ENCODE measurements around the gene RECK.

RECK gene

DNA sequence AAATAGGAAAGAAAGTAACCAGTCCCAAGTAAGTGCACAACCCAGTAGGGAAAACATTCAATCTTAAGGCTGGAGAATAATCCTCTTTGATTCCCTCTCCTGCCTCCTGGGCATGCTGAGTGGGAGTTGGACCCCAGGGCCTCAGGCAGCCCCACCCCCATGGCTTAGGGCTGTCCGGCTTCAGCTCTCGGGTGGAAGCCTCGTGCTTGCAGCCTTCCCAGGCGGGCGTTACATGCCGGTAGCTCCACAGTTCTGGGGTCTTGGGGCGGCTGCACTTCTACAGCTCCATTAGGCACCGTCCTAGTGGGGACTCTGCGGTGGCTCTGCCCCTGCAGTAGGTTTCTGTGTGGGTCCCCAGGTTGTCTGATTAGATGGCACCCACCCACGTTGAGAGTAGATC, 109.9 kb downstream of the RECK start:
- no peak for TF ChIP-seq CTCF (IDR thresholded peaks at IDR 0.05; ENCODE audit: insufficient read depth, low read depth, low read length, missing control alignments)
- DNase-seq (ENCODE audit: low read depth), result no peak
- H3K4me3 ChIP-seq (ENCODE audit: low read depth, low read length), result no peak overlapping the region

- TF ChIP-seq CTCF (IDR thresholded peaks at IDR 0.05; ENCODE audit: insufficient read depth, low read depth, low read length, missing control alignments), result no peak
- no peak for DNase-seq (ENCODE audit: low read depth)
- no peak overlapping the region for H3K4me3 ChIP-seq (ENCODE audit: low read depth, low read length)
These were observed 110.9 kb downstream of the RECK start for GRCh38 chr9:36147441-36148175.

GRCh38 chr9:36148311-36149051, 111.8 kb downstream of the RECK start:
- DNase-seq (ENCODE audit: low read depth), result peak; percentile 97
- no peak for TF ChIP-seq CTCF (IDR thresholded peaks at IDR 0.05; ENCODE audit: insufficient read depth, low read depth, low read length, missing control alignments)
- no peak overlapping the region for H3K4me3 ChIP-seq (ENCODE audit: low read depth, low read length)

GRCh38 chr9:36149197-36149596, 112.5 kb downstream of the RECK start:
- no peak overlapping the region for H3K4me3 ChIP-seq (ENCODE audit: low read depth, low read length)
- DNase-seq (ENCODE audit: low read depth), result no peak
- no peak for TF ChIP-seq CTCF (IDR thresholded peaks at IDR 0.05; ENCODE audit: insufficient read depth, low read depth, low read length, missing control alignments)

DNA sequence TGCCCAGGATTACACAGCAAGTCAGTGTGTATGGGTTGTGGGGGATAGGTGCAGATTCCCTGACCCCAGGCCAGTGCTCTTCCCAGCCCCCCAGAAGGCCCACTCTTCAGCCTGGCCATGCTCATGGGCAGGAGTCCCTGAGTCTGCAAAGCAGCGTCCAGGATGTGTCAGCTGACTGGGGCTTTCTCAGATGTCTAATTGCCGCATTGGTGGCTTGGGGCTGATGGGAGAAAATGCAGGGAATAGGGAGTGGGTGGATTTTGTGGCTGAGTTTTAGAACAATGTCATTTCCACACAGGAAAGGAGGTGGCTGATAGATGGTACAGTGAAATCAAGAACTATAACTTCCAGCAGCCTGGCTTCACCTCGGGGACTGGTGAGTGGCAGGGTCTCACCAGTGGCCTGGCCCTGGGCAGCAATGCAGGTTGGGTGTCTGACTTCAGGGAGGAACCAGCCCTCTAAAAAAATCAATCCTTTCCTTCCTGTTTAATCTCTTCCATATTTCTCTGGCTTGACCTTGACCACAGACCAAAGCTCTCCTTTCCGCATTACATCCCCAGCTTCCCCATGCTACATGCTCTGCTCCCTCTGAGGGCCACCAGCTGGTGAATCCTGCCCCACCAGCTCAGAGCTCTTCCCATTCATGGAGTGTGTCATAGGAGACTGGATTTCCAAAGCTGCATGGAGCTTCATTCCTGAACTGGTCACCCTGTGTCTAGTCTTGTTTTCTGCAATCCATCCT, 114.0 kb downstream of the RECK start:
- DNase-seq (ENCODE audit: low read depth), result no peak
- H3K4me3 ChIP-seq (ENCODE audit: low read depth, low read length), result no peak overlapping the region
- no peak for TF ChIP-seq CTCF (IDR thresholded peaks at IDR 0.05; ENCODE audit: insufficient read depth, low read depth, low read length, missing control alignments)

DNA sequence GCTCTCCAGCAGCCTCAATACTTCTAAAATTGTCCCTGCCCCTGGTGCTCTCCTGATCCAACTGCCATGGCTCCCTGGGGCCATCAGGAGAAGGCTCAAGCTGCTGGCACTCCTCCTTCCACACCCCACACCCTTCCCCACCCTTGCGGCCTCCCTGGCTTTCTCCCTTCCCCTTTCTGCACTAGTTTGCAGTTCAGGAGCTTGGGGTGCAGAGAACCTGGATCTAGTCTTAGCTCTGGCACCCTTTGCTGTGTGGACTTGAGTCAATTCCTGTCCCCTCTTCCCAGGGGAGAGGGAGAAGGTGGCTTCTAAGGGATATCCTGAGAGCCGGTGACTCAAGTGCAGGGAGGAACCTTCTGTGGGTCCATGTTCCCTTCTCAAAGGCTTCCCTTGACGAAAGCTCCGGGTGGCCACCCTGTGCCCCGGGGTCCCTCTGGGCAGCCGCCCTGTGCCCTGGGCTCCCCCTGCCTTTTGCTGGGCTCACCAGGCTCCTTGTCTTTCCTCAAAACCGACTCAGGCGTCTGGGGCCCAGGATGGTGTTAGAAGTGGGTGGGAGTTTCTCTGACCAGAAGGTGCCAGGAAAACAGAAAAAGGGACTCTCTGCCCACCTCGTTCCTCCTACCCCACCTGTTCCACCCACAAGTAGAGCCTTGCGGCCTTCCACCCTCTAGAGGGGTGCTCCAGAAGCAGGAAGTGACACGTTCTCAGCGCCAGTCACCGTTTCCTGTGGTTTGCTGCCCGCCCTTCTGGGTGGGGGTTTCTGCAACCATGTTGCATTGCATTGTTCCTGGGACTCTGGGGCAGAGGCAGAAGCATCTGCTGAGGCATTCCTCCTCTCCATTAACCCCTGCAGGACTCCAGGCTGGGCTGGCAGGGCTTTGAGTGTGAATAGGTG, 114.8 kb downstream of the RECK start:
- H3K4me3 ChIP-seq (ENCODE audit: low read depth, low read length), result peak overlapping the region; percentile 48
- peak; percentile 93 for DNase-seq (ENCODE audit: low read depth)
- TF ChIP-seq CTCF (IDR thresholded peaks at IDR 0.05; ENCODE audit: insufficient read depth, low read depth, low read length, missing control alignments), result no peak
